H9 (cell line): ENCODE results near the gene FAM216A. TPM values are rescaled to one million over a fixed set of nuclear protein-coding genes. Genes with fewer than 3 reads are reported as not detected.

ENCODE experiments used
- DNase-seq: peaks from one replicate; pipeline ENCODE4 v3.0.0-alpha.2; 2017
- H2AFZ ChIP-seq: one replicate; pipeline ENCODE4 v1.6.1; 2013; ENCODE audit warnings: mild to moderate bottlenecking, low read length, control low read depth, moderate library complexity
- H2AK5ac ChIP-seq: 2 replicates; pipeline ENCODE4 v1.6.1; 2013; ENCODE audit warnings: low read length, control low read depth, mixed read lengths; ENCODE audit not compliant: insufficient read length
- H2BK120ac ChIP-seq: one replicate; pipeline ENCODE4 v1.6.1; 2013; ENCODE audit warnings: low read depth, mild to moderate bottlenecking, low read length, control low read depth, inconsistent platforms; ENCODE audit not compliant: poor library complexity, severe bottlenecking
- H2BK12ac ChIP-seq: 2 replicates; pipeline ENCODE4 v1.6.1; 2013; ENCODE audit warnings: low read length, control low read depth, mixed read lengths, low read depth; ENCODE audit not compliant: insufficient read length
- H2BK15ac ChIP-seq: 2 replicates; pipeline ENCODE4 v1.6.1; 2013; ENCODE audit warnings: low read depth, low read length, control low read depth
- H2BK20ac ChIP-seq: one replicate; pipeline ENCODE4 v1.6.1; 2013; ENCODE audit warnings: low read depth, mild to moderate bottlenecking, low read length, control low read depth, inconsistent platforms; ENCODE audit not compliant: poor library complexity, severe bottlenecking
- H2BK5ac ChIP-seq: 2 replicates; pipeline ENCODE4 v1.6.1; 2013; ENCODE audit warnings: low read length, control low read depth, mixed read lengths; ENCODE audit not compliant: insufficient read length
- H3K14ac ChIP-seq: 2 replicates; pipeline ENCODE4 v1.6.1; 2013; ENCODE audit warnings: low read length, control low read depth; ENCODE audit not compliant: insufficient read depth
- H3K18ac ChIP-seq: 2 replicates; pipeline ENCODE4 v1.6.1; 2013; ENCODE audit warnings: low read depth, mild to moderate bottlenecking, mixed read lengths, low read length, control low read depth; ENCODE audit not compliant: insufficient read length
- H3K23ac ChIP-seq: 2 replicates; pipeline ENCODE4 v1.6.1; 2013; ENCODE audit warnings: low read length, control low read depth, mixed read lengths, low read depth; ENCODE audit not compliant: insufficient read length
- H3K23me2 ChIP-seq: 2 replicates; pipeline ENCODE4 v1.6.1; 2013; ENCODE audit warnings: low read depth, mild to moderate bottlenecking, mixed read lengths, low read length, control low read depth; ENCODE audit not compliant: insufficient read length, poor library complexity, severe bottlenecking
- H3K27ac ChIP-seq: 2 replicates; pipeline ENCODE4 v1.5.1; 2013; ENCODE audit warnings: low read length, control low read depth, mixed read lengths, low read depth; ENCODE audit not compliant: insufficient read length
- H3K27me3 ChIP-seq: 2 replicates; pipeline ENCODE4 v1.6.1; 2013; ENCODE audit warnings: low read length, control low read depth, inconsistent platforms; ENCODE audit not compliant: insufficient read depth
- H3K4ac ChIP-seq: 2 replicates; pipeline ENCODE4 v1.6.1; 2013; ENCODE audit warnings: low read depth, mild to moderate bottlenecking, control low read depth, inconsistent platforms, low read length, moderate library complexity
- H3K4me1 ChIP-seq: 2 replicates; pipeline ENCODE4 v1.6.1; 2013; ENCODE audit warnings: low read length, control low read depth, inconsistent platforms; ENCODE audit not compliant: insufficient read depth
- H3K4me2 ChIP-seq: 2 replicates; pipeline ENCODE4 v1.6.1; 2013; ENCODE audit warnings: low read length, control low read depth, mixed read lengths; ENCODE audit not compliant: insufficient read length, insufficient read depth
- H3K56ac ChIP-seq: 2 replicates; pipeline ENCODE4 v1.6.1; 2013; ENCODE audit warnings: low read depth, mild to moderate bottlenecking, mixed read lengths, low read length, control low read depth; ENCODE audit not compliant: insufficient read length
- H3K79me1 ChIP-seq: 2 replicates; pipeline ENCODE4 v1.6.1; 2013; ENCODE audit warnings: low read depth, mild to moderate bottlenecking, moderate library complexity, low read length, control low read depth, inconsistent platforms; ENCODE audit not compliant: insufficient read depth, poor library complexity, severe bottlenecking
- H3K79me2 ChIP-seq: 2 replicates; pipeline ENCODE4 v1.6.1; 2013; ENCODE audit warnings: low read length, control low read depth, inconsistent platforms; ENCODE audit not compliant: insufficient read depth
- H3K9ac ChIP-seq: 2 replicates; pipeline ENCODE4 v1.6.1; 2013; ENCODE audit warnings: low read length, control low read depth, mixed read lengths; ENCODE audit not compliant: insufficient read length; ENCODE audit errors: extremely low read depth
- H3K9me3 ChIP-seq: one replicate; pipeline ENCODE4 v1.6.1; 2013; ENCODE audit warnings: low read depth, low read length, inconsistent platforms; ENCODE audit not compliant: control insufficient read depth
- H3T11ph ChIP-seq: one replicate; pipeline ENCODE4 v1.6.1; 2013; ENCODE audit warnings: mild to moderate bottlenecking, low read length, control low read depth, inconsistent platforms
- H4K20me1 ChIP-seq: one replicate; pipeline ENCODE4 v1.6.1; 2013; ENCODE audit not compliant: control insufficient read depth, insufficient read length, insufficient read depth
- H4K5ac ChIP-seq: 2 replicates; pipeline ENCODE4 v1.6.1; 2013; ENCODE audit warnings: low read depth, mild to moderate bottlenecking, mixed read lengths, low read length, control low read depth; ENCODE audit not compliant: insufficient read length
- H4K8ac ChIP-seq: replicated peaks from 2 replicates; pipeline ENCODE4 v1.6.1; 2013; ENCODE audit warnings: low read length, control low read depth, mixed read lengths, low read depth; ENCODE audit not compliant: insufficient read length
- H4K91ac ChIP-seq: 2 replicates; pipeline ENCODE4 v1.6.1; 2013; ENCODE audit warnings: low read depth, mild to moderate bottlenecking, moderate library complexity, mixed read lengths, low read length, control low read depth; ENCODE audit not compliant: insufficient read length
- H3K27ac Mint-ChIP-seq, 3 experiments: 2 replicates in 2 of 3; 3 replicates in 1 of 3; pipeline ENCODE4 v1.8.0; 2020 to 2021; ENCODE audit warnings: mixed read lengths in 3 of 3, mild to moderate bottlenecking in 1 of 3, moderate library complexity in 1 of 3
- H3K27me3 Mint-ChIP-seq: 2 replicates; pipeline ENCODE4 v1.8.0; 2021; ENCODE audit warnings: low read depth, mild to moderate bottlenecking, moderate library complexity, mixed read lengths
- H3K36me3 Mint-ChIP-seq, 3 experiments: 2 replicates in 2 of 3; 3 replicates in 1 of 3; pipeline ENCODE4 v1.8.0; 2020 to 2021; ENCODE audit warnings: low read depth in 3 of 3, mixed read lengths in 3 of 3; ENCODE audit not compliant: insufficient read depth in 1 of 3
- H3K4me1 Mint-ChIP-seq, 2 experiments: 2 replicates each; pipeline ENCODE4 v1.8.0; 2020; ENCODE audit warnings: mixed read lengths in 2 of 2
- H3K4me3 Mint-ChIP-seq, 2 experiments: 2 replicates in 1 of 2; 3 replicates in 1 of 2; pipeline ENCODE4 v1.8.0; 2020 to 2021; ENCODE audit warnings: mild to moderate bottlenecking in 2 of 2, mixed read lengths in 2 of 2, moderate library complexity in 1 of 2
- H3K9me3 Mint-ChIP-seq, 2 experiments: 2 replicates in 1 of 2; 3 replicates in 1 of 2; pipeline ENCODE4 v1.8.0; 2020; ENCODE audit warnings: mild to moderate bottlenecking in 2 of 2, mixed read lengths in 2 of 2, moderate library complexity in 1 of 2
- CTCF ChIP-seq: fragments of 200-600 bp; sonication (generic); conservative IDR thresholded peaks from 3 replicates; pipeline ENCODE4 v1.8.0; 2021; ENCODE audit warnings: antibody characterized with exemption, mild to moderate bottlenecking
- WGBS: extraction: QIAGEN DNeasy Blood & Tissue Kit; methylation state at CpG from one replicate; pipeline ENCODE4 v1.1.7; 2013; ENCODE audit warnings: missing lambda C conversion rate, low lambda C conversion rate, mixed read lengths; ENCODE audit not compliant: insufficient read length; ENCODE audit errors: extremely low coverage; 5-methylcytosine and 5-hydroxymethylcytosine counted together
- total RNA-seq: library from RNA; stranded (reverse); gene quantifications from 2 replicates; pipeline ENCODE4 v1.2.1, GENCODE V29; 2021

The FAM216A gene
- total RNA-seq, 1 experiment from 2014 or later = 18.1 TPM

GRCh38 chr12:110436231-110436630 is 32.4 kb upstream of the FAM216A start:
- no CpG with 5 or more reads among the region's 2 CpGs for WGBS
- no peak overlapping the region for H3K27ac Mint-ChIP-seq

More at GRCh38 chr12:110436231-110436630, 32.4 kb upstream of the FAM216A start:
- Mint-ChIP-seq H3K9me3 (no peaks in the 10 kb centered on the region), H3K4me3 (no peak overlapping the region), H3K4me1 (no peaks in the 10 kb centered on the region), H3K36me3 (peaks cover 34 to 59% (median 55%) of the 10 kb centered on the region in 3 experiments; a peak in 6 of 7 replicates), H3K27me3 (no peaks in the 10 kb centered on the region)
- Histone ChIP-seq H3K4ac (no peak overlapping the region), H3K27ac (no peak overlapping the region), H4K91ac (no peak overlapping the region), H2BK15ac (no peak overlapping the region), H2AK5ac (no peak overlapping the region), H3K23ac (no peak overlapping the region), H2BK5ac (no peak overlapping the region), H2BK12ac (no peak overlapping the region), H4K8ac (no peak overlapping the region), H3K23me2 (no peaks in the 10 kb centered on the region), H3K4me2 (no peak overlapping the region), H3K9ac (no peak overlapping the region), H3K14ac (no peak overlapping the region), H3K56ac (no peak overlapping the region), H2AFZ (no peak overlapping the region), H3T11ph (no peak overlapping the region), H3K9me3 (no peaks in the 10 kb centered on the region), H3K79me1 (no peaks in the 10 kb centered on the region), H2BK20ac (no peak overlapping the region), H3K18ac (no peak overlapping the region), H3K4me1 (no peaks in the 10 kb centered on the region), H2BK120ac (no peak overlapping the region), H3K27me3 (no peaks in the 10 kb centered on the region), H4K5ac (no peak overlapping the region), H3K79me2 (no peaks in the 10 kb centered on the region), H4K20me1 (no peaks in the 10 kb centered on the region)
- DNase-seq = no peak
- TF ChIP-seq CTCF = no peak
